ENCODE results near the gene SNRPE.

The SNRPE gene

GRCh38 chr1:203901581-203901980 is 40.2 kb downstream of the SNRPE start:
- no CpG with 5 or more reads among the region's 12 CpGs for WGBS, 2 donors (ENCODE audit: extremely low coverage in 2 of 2, insufficient read length in 2 of 2, insufficient replicate concordance in 1 of 2)
- Histone ChIP-seq H3K79me1 (ENCODE audit: low read depth, low read length) (no peaks in the 10 kb centered on the region), H3K9ac (ENCODE audit: low read depth, low read length, poor library complexity) (no peak overlapping the region), H3K36me3 (replicated peaks in 1 of 2; ENCODE audit: control insufficient read depth in 2 of 2, insufficient read depth in 2 of 2, low read length in 2 of 2) (no peaks in the 10 kb centered on the region), H3K4me3 (ENCODE audit: low read length in 2 of 2) (no peak overlapping the region), H3K9me3 (replicated peaks in 1 of 2; ENCODE audit: control insufficient read depth in 2 of 2, insufficient read depth in 1 of 2, low read depth in 1 of 2, low read length in 2 of 2) (no peaks in the 10 kb centered on the region), H4K8ac (ENCODE audit: low read depth, low read length) (no peak overlapping the region), H3K14ac (ENCODE audit: low read length) (no peak overlapping the region), H3K27ac (replicated peaks; ENCODE audit: low read length) (no peak overlapping the region), H2AK5ac (ENCODE audit: low read depth, low read length) (no peak overlapping the region), H3K27me3 (ENCODE audit: control insufficient read depth in 3 of 3, insufficient read depth in 3 of 3, low read depth in 1 of 3, low read length in 3 of 3) (no peaks in the 10 kb centered on the region), H2AFZ (ENCODE audit: low read length) (no peak overlapping the region), H3K4me2 (ENCODE audit: insufficient read depth, low read length, poor library complexity, severe bottlenecking) (no peak overlapping the region), H2BK120ac (ENCODE audit: low read depth, low read length) (no peak overlapping the region), H3K4me1 (ENCODE audit: control insufficient read depth in 2 of 2, insufficient read depth in 1 of 2, low read depth in 1 of 2, low read length in 2 of 2) (no peaks in the 10 kb centered on the region), H2BK12ac (ENCODE audit: low read length) (no peak overlapping the region), H3K23ac (ENCODE audit: low read depth, low read length, poor library complexity) (no peak overlapping the region), H3K18ac (ENCODE audit: low read length) (no peak overlapping the region), H2BK5ac (ENCODE audit: low read length) (no peak overlapping the region), H2BK15ac (ENCODE audit: low read length) (no peak overlapping the region), H3K4ac (ENCODE audit: low read length) (no peak overlapping the region), H4K91ac (ENCODE audit: low read depth, low read length, poor library complexity) (no peak overlapping the region)
- no peak for DNase-seq (ENCODE audit: low spot score)

DNA sequence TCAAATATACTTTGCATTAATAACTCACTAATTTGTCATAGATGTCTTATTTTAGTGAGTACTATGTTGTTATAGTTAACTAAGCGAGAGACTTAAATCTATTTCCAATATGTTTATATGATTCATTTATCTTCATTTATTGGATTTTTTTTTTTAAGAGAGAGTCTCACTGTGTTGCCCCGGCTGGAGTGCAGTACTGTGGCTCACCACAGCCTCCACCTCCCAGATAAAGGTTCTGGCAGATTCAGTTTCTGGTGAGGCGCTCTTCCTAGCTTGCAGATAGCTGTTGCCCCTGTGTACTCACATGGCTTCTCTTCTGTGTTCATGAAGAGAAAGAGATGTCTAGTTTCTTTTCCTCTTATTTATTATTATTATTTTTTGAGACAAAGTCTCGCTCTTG is 43.9 kb downstream of the SNRPE start:
- Histone ChIP-seq H3K14ac (ENCODE audit: low read length) (no peak overlapping the region), H4K8ac (ENCODE audit: low read depth, low read length) (no peak overlapping the region), H3K23ac (ENCODE audit: low read depth, low read length, poor library complexity) (no peak overlapping the region), H3K4me3 (ENCODE audit: low read length in 2 of 2) (no peak overlapping the region), H2BK15ac (ENCODE audit: low read length) (no peak overlapping the region), H2AK5ac (ENCODE audit: low read depth, low read length) (no peak overlapping the region), H2BK12ac (ENCODE audit: low read length) (no peak overlapping the region), H3K4me1 (ENCODE audit: control insufficient read depth in 2 of 2, insufficient read depth in 1 of 2, low read depth in 1 of 2, low read length in 2 of 2) (no peaks in the 10 kb centered on the region), H3K36me3 (replicated peaks in 1 of 2; ENCODE audit: control insufficient read depth in 2 of 2, insufficient read depth in 2 of 2, low read length in 2 of 2) (no peaks in the 10 kb centered on the region), H3K79me1 (ENCODE audit: low read depth, low read length) (no peaks in the 10 kb centered on the region), H3K27me3 (ENCODE audit: control insufficient read depth in 3 of 3, insufficient read depth in 3 of 3, low read depth in 1 of 3, low read length in 3 of 3) (no peaks in the 10 kb centered on the region), H3K4me2 (ENCODE audit: insufficient read depth, low read length, poor library complexity, severe bottlenecking) (no peak overlapping the region), H3K4ac (ENCODE audit: low read length) (no peak overlapping the region), H3K9me3 (replicated peaks in 1 of 2; ENCODE audit: control insufficient read depth in 2 of 2, insufficient read depth in 1 of 2, low read depth in 1 of 2, low read length in 2 of 2) (no peaks in the 10 kb centered on the region), H2AFZ (ENCODE audit: low read length) (no peak overlapping the region), H3K18ac (ENCODE audit: low read length) (no peak overlapping the region), H2BK5ac (ENCODE audit: low read length) (no peak overlapping the region), H4K91ac (ENCODE audit: low read depth, low read length, poor library complexity) (no peak overlapping the region), H2BK120ac (ENCODE audit: low read depth, low read length) (no peak overlapping the region), H3K27ac (replicated peaks; ENCODE audit: low read length) (no peak overlapping the region), H3K9ac (ENCODE audit: low read depth, low read length, poor library complexity) (no peak overlapping the region)
- no peak for DNase-seq (ENCODE audit: low spot score)
- no CpG with 5 or more reads among the region's 4 CpGs for WGBS, 2 donors (ENCODE audit: extremely low coverage in 2 of 2, insufficient read length in 2 of 2, insufficient replicate concordance in 1 of 2)

- Histone ChIP-seq H3K9me3 (replicated peaks in 1 of 2; ENCODE audit: control insufficient read depth in 2 of 2, insufficient read depth in 1 of 2, low read depth in 1 of 2, low read length in 2 of 2) (peaks cover 0 to 1% of the 10 kb centered on the region in 2 donors), H2AK5ac (ENCODE audit: low read depth, low read length) (no peak overlapping the region), H2BK15ac (ENCODE audit: low read length) (no peak overlapping the region), H3K27ac (replicated peaks; ENCODE audit: low read length) (no peak overlapping the region), H2BK5ac (ENCODE audit: low read length) (no peak overlapping the region), H3K4me2 (ENCODE audit: insufficient read depth, low read length, poor library complexity, severe bottlenecking) (no peak overlapping the region), H2BK12ac (ENCODE audit: low read length) (no peak overlapping the region), H3K36me3 (replicated peaks in 1 of 2; ENCODE audit: control insufficient read depth in 2 of 2, insufficient read depth in 2 of 2, low read length in 2 of 2) (no peaks in the 10 kb centered on the region), H2AFZ (ENCODE audit: low read length) (no peak overlapping the region), H3K9ac (ENCODE audit: low read depth, low read length, poor library complexity) (no peak overlapping the region), H3K23ac (ENCODE audit: low read depth, low read length, poor library complexity) (no peak overlapping the region), H3K18ac (ENCODE audit: low read length) (no peak overlapping the region), H4K8ac (ENCODE audit: low read depth, low read length) (no peak overlapping the region), H3K4ac (ENCODE audit: low read length) (no peak overlapping the region), H3K79me1 (ENCODE audit: low read depth, low read length) (no peaks in the 10 kb centered on the region), H3K14ac (ENCODE audit: low read length) (no peak overlapping the region), H3K4me3 (ENCODE audit: low read length in 2 of 2) (no peak overlapping the region), H3K27me3 (ENCODE audit: control insufficient read depth in 3 of 3, insufficient read depth in 3 of 3, low read depth in 1 of 3, low read length in 3 of 3) (no peaks in the 10 kb centered on the region), H4K91ac (ENCODE audit: low read depth, low read length, poor library complexity) (no peak overlapping the region), H3K4me1 (ENCODE audit: control insufficient read depth in 2 of 2, insufficient read depth in 1 of 2, low read depth in 1 of 2, low read length in 2 of 2) (no peaks in the 10 kb centered on the region), H2BK120ac (ENCODE audit: low read depth, low read length) (no peak overlapping the region)
- WGBS, 2 donors (ENCODE audit: extremely low coverage in 2 of 2, insufficient read length in 2 of 2, insufficient replicate concordance in 1 of 2), result no CpG with 5 or more reads among the region's 2 CpGs
- DNase-seq (ENCODE audit: low spot score), result no peak
These were observed 45.5 kb downstream of the SNRPE start for GRCh38 chr1:203906932-203907331.

DNA sequence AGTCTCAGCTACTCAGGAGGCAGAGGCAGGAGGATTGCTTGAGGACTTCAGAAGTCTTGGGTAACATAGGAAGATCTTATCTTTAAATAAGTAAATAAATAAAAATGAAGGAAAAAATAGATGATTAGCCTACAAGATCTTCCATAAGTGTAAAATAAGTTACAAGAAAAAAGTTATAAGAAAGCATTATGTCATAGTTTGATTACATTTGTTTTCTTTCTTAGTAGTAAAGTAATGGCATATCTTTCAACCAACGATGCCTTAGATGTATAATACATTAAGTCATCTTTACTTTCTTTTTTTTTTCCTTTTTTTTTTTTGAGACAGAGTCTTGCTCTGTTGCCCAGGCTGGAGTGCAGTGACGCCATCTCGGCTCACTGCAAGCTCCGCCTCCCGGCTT is 46.5 kb downstream of the SNRPE start:
- H4K8ac ChIP-seq (ENCODE audit: low read depth, low read length), result no peak overlapping the region
- H3K36me3 ChIP-seq (replicated peaks in 1 of 2; ENCODE audit: control insufficient read depth in 2 of 2, insufficient read depth in 2 of 2, low read length in 2 of 2), result no peaks in the 10 kb centered on the region
- H2BK5ac ChIP-seq (ENCODE audit: low read length), result no peak overlapping the region
- no peaks in the 10 kb centered on the region for H3K4me1 ChIP-seq (ENCODE audit: control insufficient read depth in 2 of 2, insufficient read depth in 1 of 2, low read depth in 1 of 2, low read length in 2 of 2)
- peaks cover 0 to 1% of the 10 kb centered on the region in 2 donors for H3K9me3 ChIP-seq (replicated peaks in 1 of 2; ENCODE audit: control insufficient read depth in 2 of 2, insufficient read depth in 1 of 2, low read depth in 1 of 2, low read length in 2 of 2)
- no peak overlapping the region for H2BK12ac ChIP-seq (ENCODE audit: low read length)
- H3K79me1 ChIP-seq (ENCODE audit: low read depth, low read length), result no peaks in the 10 kb centered on the region
- H4K91ac ChIP-seq (ENCODE audit: low read depth, low read length, poor library complexity), result no peak overlapping the region
- no CpG with 5 or more reads among the region's 5 CpGs for WGBS, 2 donors (ENCODE audit: extremely low coverage in 2 of 2, insufficient read length in 2 of 2, insufficient replicate concordance in 1 of 2)
- H3K27ac ChIP-seq (replicated peaks; ENCODE audit: low read length), result no peak overlapping the region
- no peak overlapping the region for H2BK120ac ChIP-seq (ENCODE audit: low read depth, low read length)
- H3K4me3 ChIP-seq (ENCODE audit: low read length in 2 of 2), result no peak overlapping the region
- no peak overlapping the region for H2AK5ac ChIP-seq (ENCODE audit: low read depth, low read length)
- DNase-seq (ENCODE audit: low spot score), result no peak
- no peak overlapping the region for H3K4me2 ChIP-seq (ENCODE audit: insufficient read depth, low read length, poor library complexity, severe bottlenecking)
- no peak overlapping the region for H3K23ac ChIP-seq (ENCODE audit: low read depth, low read length, poor library complexity)
- no peaks in the 10 kb centered on the region for H3K27me3 ChIP-seq (ENCODE audit: control insufficient read depth in 3 of 3, insufficient read depth in 3 of 3, low read depth in 1 of 3, low read length in 3 of 3)
- H2AFZ ChIP-seq (ENCODE audit: low read length), result no peak overlapping the region
- no peak overlapping the region for H3K14ac ChIP-seq (ENCODE audit: low read length)
- no peak overlapping the region for H3K9ac ChIP-seq (ENCODE audit: low read depth, low read length, poor library complexity)
- H2BK15ac ChIP-seq (ENCODE audit: low read length), result no peak overlapping the region
- H3K18ac ChIP-seq (ENCODE audit: low read length), result no peak overlapping the region
- no peak overlapping the region for H3K4ac ChIP-seq (ENCODE audit: low read length)
